Upper lobe of left lung (tissue), 6 donors: ENCODE results near the gene KRTAP21-3. TPM values are rescaled to one million over a fixed set of nuclear protein-coding genes. Genes with fewer than 3 reads are reported as not detected.
"Not testable (repeated sequence)": the region's sequence is repeated elsewhere in the genome, so short reads cannot be mapped to it uniquely, and the experiment has no call there.

Experiments used
- ATAC-seq, 2 donors: fragments of 200-7000 bp; cut with Tn5 transposase; one replicate each; pipeline ENCODE4 v1.9.1; 2022; ENCODE audit warnings: mild to moderate bottlenecking in 2 of 2, moderate library complexity in 2 of 2; ENCODE audit not compliant: low FRiP score in 2 of 2
- DNase-seq, 2 donors: peaks; one replicate each; pipeline ENCODE4 v3.0.0-alpha.2; 2019 to 2020
- H3K27ac ChIP-seq, 4 donors: fragments of 200-600 bp; sonication (generic); one replicate each; pipeline ENCODE4 v1.5.1; 2016 to 2019
- H3K27me3 ChIP-seq, 4 donors: fragments of 200-600 bp; sonication (generic); one replicate each; pipeline ENCODE4 v1.5.1; 2017 to 2019
- H3K36me3 ChIP-seq, 4 donors: fragments of 200-600 bp; sonication (generic); one replicate each; pipeline ENCODE4 v1.5.1; 2016 to 2019
- H3K4me1 ChIP-seq, 4 donors: fragments of 200-600 bp; sonication (generic); one replicate each; pipeline ENCODE4 v1.5.1; 2018 to 2019
- H3K4me3 ChIP-seq, 4 donors: fragments of 200-600 bp; sonication (generic); one replicate each; pipeline ENCODE4 v1.5.1; 2017 to 2019; ENCODE audit warnings: mild to moderate bottlenecking in 2 of 4, moderate library complexity in 1 of 4
- H3K9me3 ChIP-seq, 4 donors: fragments of 200-600 bp; sonication (generic); one replicate each; pipeline ENCODE4 v1.5.1; 2018 to 2019
- CTCF ChIP-seq, 6 experiments: fragments of 450-650 bp in 4 of 6; fragments of 200-600 bp in 2 of 6; sonication (generic) in 2 of 6; IDR thresholded peaks; one replicate each; pipeline ENCODE4 v1.5.1; 2016 to 2019; ENCODE audit warnings: antibody characterized with exemption in 6 of 6
- EP300 ChIP-seq, 4 donors: sonication (generic); formaldehyde crosslinking; IDR thresholded peaks; one replicate each; pipeline ENCODE4 v1.5.1; 2017; ENCODE audit warnings: antibody characterized with exemption in 4 of 4, control low read depth in 2 of 4
- POLR2A ChIP-seq, 4 donors: fragments of 450-650 bp; IDR thresholded peaks; one replicate each; pipeline ENCODE4 v1.5.1; 2016 to 2017; ENCODE audit warnings: antibody characterized with exemption in 4 of 4, mild to moderate bottlenecking in 2 of 4
- POLR2AphosphoS5 ChIP-seq, 2 donors: sonication (generic); formaldehyde crosslinking; IDR thresholded peaks; one replicate each; pipeline ENCODE4 v1.5.1; 2017; ENCODE audit warnings: antibody characterized with exemption in 2 of 2
- WGBS, 2 donors: methylation state at CpG; one replicate each; pipeline ENCODE4 v1.1.5; 2017 to 2018; 5-methylcytosine and 5-hydroxymethylcytosine counted together
- total RNA-seq, 6 donors: library from RNA; depleted of rRNA in 4 of 6; stranded (reverse); fragments of >200 nt in 4 of 6; gene quantifications; one replicate each; pipeline versions ENCODE4 v1.1.0 to v1.2.1, GENCODE V29; 2016 to 2021
- donor health status: DM: no; HTN: no; CAD: no; lungs with moderate emphysema.
- donor health status: DM: no; HTN: yes; CAD: no; lungs with severe emphysema.

The KRTAP21-3 gene
- not detected for total RNA-seq

- TF ChIP-seq POLR2AphosphoS5 (IDR thresholded peaks at IDR 0.05) (no peak), EP300 (IDR thresholded peaks at IDR 0.05) (no peak)
- H3K27me3 ChIP-seq = no peaks in the 10 kb centered on the region
- ATAC-seq (no peak), DNase-seq (no peak)
- no peak within 1 kb of the TSS for H3K4me3 ChIP-seq
- H3K9me3 ChIP-seq = no peaks in the 10 kb centered on the region
- no peaks in the 10 kb centered on the region for H3K4me1 ChIP-seq
- 75 to 90% methylated on average over 3 of the region's 3 CpGs for WGBS, 2 donors
- H3K36me3 ChIP-seq = no peaks in the 10 kb centered on the region
- H3K27ac ChIP-seq = no peak within 1 kb of the TSS
Observed at GRCh38 chr21:30718239-30718909, at the start of gene KRTAP21-3. Gene KRTAP21-3, minus strand, starts transcription at chr21:30718777. Its CDS starts 18 bp downstream, at chr21:30718759.

- 75 to 81% methylated on average over 2 of the region's 2 CpGs for WGBS, 2 donors
- Histone ChIP-seq H3K9me3 (no peaks in the 10 kb centered on the region), H3K4me1 (no peaks in the 10 kb centered on the region), H3K27ac (no peak overlapping the region), H3K36me3 (no peaks in the 10 kb centered on the region), H3K27me3 (no peaks in the 10 kb centered on the region), H3K4me3 (no peak overlapping the region)
- DNase-seq (no peak), ATAC-seq (no peak)
- TF ChIP-seq CTCF (IDR thresholded peaks at IDR 0.05) = no peak
- no peak for TF ChIP-seq EP300 (IDR thresholded peaks at IDR 0.05)
- no peak for TF ChIP-seq POLR2AphosphoS5 (IDR thresholded peaks at IDR 0.05)
- TF ChIP-seq POLR2A (IDR thresholded peaks at IDR 0.05) = no peak
Observed at GRCh38 chr21:30760776-30761175, 42.2 kb upstream of the KRTAP21-3 start.

GRCh38 chr21:30758306-30758705, 39.7 kb upstream of the KRTAP21-3 start:
- Histone ChIP-seq H3K9me3 (no peaks in the 10 kb centered on the region), H3K4me3 (no peak overlapping the region), H3K4me1 (no peaks in the 10 kb centered on the region), H3K27ac (no peak overlapping the region), H3K36me3 (no peaks in the 10 kb centered on the region), H3K27me3 (no peaks in the 10 kb centered on the region)
- TF ChIP-seq EP300 (IDR thresholded peaks at IDR 0.05) (no peak), CTCF (IDR thresholded peaks at IDR 0.05) (no peak), POLR2A (IDR thresholded peaks at IDR 0.05) (no peak), POLR2AphosphoS5 (IDR thresholded peaks at IDR 0.05) (no peak)
- 61 to 64% methylated on average over 2 of the region's 2 CpGs for WGBS, 2 donors
- no peak for DNase-seq
- ATAC-seq = no peak

- WGBS, 2 donors = 79 to 100% methylated on average over 2 of the region's 2 CpGs
Observed at GRCh38 chr21:30755328-30755727, 36.8 kb upstream of the KRTAP21-3 start, which contains the start of gene KRTAP21-1. Gene KRTAP21-1, minus strand, starts transcription at chr21:30755428. Its CDS starts 50 bp downstream, at chr21:30755378.

GRCh38 chr21:30747159-30747558, 28.6 kb upstream of the KRTAP21-3 start, which contains the start of gene KRTAP21-2:
Gene KRTAP21-2, minus strand, starts transcription at chr21:30747259. Its CDS starts 57 bp downstream, at chr21:30747202.
- no peaks in the 10 kb centered on the region for H3K4me1 ChIP-seq
- no peaks in the 10 kb centered on the region for H3K27me3 ChIP-seq
- no peak within 1 kb of the TSS for H3K4me3 ChIP-seq
- ATAC-seq (no peak), DNase-seq (no peak)
- H3K36me3 ChIP-seq = no peaks in the 10 kb centered on the region
- H3K27ac ChIP-seq = no peak within 1 kb of the TSS
- TF ChIP-seq POLR2AphosphoS5 (IDR thresholded peaks at IDR 0.05) = no peak
- TF ChIP-seq EP300 (IDR thresholded peaks at IDR 0.05) = no peak
- no peak for TF ChIP-seq POLR2A (IDR thresholded peaks at IDR 0.05)
- no peak for TF ChIP-seq CTCF (IDR thresholded peaks at IDR 0.05)
- no peaks in the 10 kb centered on the region for H3K9me3 ChIP-seq

More at GRCh38 chr21:30755328-30755727, 36.8 kb upstream of the KRTAP21-3 start, which contains the start of gene KRTAP21-1:
- H3K27me3 ChIP-seq, DNase-seq, H3K9me3 ChIP-seq, H3K4me3 ChIP-seq, H3K4me1 ChIP-seq, ATAC-seq, H3K27ac ChIP-seq, H3K36me3 ChIP-seq: not testable (repeated sequence)

- Histone ChIP-seq H3K36me3 (no peaks in the 10 kb centered on the region), H3K27me3 (no peaks in the 10 kb centered on the region), H3K27ac (no peak overlapping the region), H3K9me3 (no peaks in the 10 kb centered on the region), H3K4me1 (no peaks in the 10 kb centered on the region), H3K4me3 (no peak overlapping the region)
- TF ChIP-seq EP300 (IDR thresholded peaks at IDR 0.05) = no peak
- TF ChIP-seq POLR2AphosphoS5 (IDR thresholded peaks at IDR 0.05) = no peak
- no peak for TF ChIP-seq POLR2A (IDR thresholded peaks at IDR 0.05)
- TF ChIP-seq CTCF (IDR thresholded peaks at IDR 0.05) = no peak
- ATAC-seq (no peak), DNase-seq (no peak)
- WGBS, 2 donors = 88 to 90% methylated on average over 2 of the region's 2 CpGs
Observed at GRCh38 chr21:30740462-30740861, 21.9 kb upstream of the KRTAP21-3 start.
